GM18870 (cell line): Measurements from ENCODE around the gene SYNE4.

Experiments
- ATAC-seq: cut with Tn5 transposase; IDR thresholded peaks from one replicate; pipeline ENCODE4 v1.9.1; 2021; ENCODE audit warnings: moderate library complexity; ENCODE audit not compliant: unreplicated experiment

The SYNE4 gene

DNA sequence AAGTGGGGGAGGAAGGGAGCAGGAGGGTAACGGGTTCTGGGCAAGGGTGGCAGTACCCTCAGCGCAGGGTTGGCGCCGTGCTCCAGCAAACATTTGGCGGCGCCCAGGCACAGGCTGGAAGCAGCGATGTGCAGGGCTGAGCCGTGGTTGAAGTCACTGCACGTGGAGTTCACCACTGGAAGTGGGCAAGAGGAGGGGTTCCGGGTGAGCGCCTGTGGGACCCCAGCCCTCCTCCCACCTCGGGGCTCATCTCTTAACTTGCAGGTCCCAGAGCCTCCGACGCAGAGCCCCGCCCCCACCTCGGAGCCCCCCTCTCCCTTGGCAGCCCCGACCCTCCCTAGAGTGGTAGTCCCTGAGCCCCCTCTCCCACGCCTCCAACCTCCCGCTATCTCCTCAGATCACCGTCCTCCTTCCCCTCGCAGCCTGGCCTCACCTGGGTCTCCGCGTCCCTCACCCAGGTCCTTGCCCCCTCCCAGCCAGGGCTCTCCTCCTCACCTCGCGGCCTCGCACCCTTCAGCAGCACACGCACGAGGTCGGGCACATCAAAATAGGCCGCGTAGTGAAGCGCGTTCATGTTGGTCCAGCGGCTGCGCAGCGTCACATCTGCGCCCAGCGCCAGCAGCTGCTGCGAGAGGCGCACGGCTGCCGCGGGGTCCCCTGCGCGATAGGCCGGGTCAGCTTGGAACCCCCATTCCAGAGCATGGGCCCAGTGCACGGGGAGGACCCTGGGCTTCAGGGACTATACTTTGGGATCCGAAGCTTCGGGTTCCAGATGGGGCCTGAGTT lies 17.7 kb upstream of the SYNE4 start:
- ATAC-seq = no peak

DNA sequence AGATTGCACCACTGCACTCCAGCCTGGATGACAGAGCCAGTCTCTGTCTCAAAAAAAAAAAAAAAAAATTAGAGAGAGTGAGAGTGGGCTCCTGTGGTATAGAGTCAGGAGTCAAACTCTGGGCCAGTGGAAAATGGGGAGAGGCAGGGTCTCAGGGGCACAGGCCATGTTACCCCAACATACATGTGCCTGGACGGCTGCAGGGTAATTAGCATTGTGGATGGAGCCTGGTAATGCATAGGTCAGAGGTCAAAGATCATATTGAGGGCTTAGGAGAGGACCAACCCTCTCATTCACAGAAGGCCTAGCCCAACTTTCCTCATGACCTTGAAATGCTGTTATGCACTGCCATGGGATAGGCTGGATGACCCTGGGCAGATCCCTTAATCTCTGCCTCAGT lies 16.9 kb upstream of the SYNE4 start:
- no peak for ATAC-seq

DNA sequence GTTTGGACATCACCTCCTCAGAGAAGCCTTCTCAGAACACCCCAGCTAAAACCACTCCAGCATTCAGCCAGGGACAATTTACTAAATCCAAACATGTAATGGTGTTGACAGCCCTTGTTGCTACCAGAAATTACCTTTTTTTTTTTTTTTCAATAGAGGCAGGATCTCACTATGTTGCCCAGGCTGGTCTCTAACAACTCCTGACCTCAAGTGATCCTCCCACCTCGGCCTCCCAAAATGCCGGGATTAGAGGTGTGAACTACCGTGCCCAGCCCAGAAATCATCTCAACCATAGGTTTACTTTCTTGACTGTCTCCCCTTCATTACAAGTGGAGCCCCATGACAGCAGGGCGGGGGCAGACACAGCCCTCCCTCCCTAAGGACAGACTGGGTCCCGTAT lies 14.8 kb upstream of the SYNE4 start:
- no peak for ATAC-seq

DNA sequence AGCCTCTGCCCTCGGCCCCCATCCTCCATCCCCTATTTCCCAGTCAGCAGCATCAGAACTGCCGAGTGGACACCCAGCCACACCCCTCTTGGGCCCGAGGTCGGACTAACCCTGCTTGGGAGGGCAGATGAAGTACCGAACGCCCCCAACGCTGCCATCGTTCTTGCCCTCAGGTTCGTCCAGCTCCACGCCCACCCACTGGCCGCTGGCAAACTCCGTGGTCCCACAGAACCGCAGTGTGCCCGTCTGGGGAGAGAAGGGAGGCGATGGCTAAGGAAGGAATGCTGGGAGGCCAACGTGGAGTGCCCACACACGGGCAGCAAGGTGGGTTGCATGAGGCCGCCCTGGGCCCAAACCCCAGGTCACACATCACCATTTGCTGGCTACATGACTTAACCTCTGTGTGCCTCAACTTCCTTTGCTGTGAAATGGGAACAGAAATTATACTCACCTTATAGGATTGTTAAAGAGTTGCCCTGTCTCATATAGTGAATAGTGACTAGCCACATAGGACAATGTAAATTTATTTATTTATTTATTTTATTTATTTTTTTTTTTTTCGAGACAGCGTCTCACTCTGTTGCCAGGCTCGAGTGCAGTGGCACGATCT lies 10.6 kb upstream of the SYNE4 start:
- ATAC-seq = no peak

DNA sequence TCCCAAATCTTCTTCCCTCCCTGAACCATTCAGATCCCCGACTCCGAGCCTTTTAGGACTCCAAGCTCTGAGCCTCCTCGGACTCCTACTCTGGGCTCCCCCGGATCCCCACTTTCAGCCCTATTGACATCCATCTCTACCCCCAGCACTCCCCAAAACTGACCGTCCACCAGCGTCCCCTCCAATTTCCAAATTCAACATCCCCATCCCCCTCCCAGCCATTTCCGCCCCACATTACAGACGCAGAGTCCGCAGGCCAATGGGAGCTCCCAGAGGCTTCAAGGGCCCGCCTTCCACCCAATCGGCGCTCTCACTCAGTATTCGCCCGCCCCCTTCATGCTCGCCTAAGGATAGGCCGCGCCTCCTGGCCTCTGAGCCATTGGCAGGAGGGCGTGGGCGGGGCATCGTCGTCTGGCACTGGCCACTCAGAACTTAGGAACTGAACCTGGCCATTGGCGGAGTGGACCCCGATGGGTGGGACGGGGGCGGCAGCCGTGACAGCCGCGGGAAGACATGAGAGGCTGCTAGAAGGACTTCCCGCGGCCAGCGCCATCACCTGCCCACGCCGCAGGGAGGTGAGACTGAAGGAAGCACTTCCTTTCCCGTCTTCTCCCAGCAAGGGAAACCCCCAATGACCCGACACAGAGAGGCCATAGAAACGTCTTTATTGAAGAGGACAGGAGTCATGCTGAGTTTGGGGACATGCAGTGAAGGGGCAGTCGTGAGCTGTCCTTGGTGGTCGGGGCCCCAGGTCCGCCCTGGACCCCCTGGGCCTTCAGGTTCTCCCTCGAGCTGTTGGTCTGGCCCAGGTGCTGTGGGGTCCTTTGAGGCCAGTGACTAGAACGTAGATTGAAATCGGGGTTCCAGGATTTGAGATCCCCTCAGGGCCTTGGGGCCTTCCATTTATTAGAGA lies 5.7 kb upstream of the SYNE4 start, which contains the start of gene ALKBH6:
TSS of gene ALKBH6 (minus strand) at position 202 of the 913 bp plus-strand sequence. CDS start 816 bp downstream, outside the sequence.
- ATAC-seq = peak; percentile 89

DNA sequence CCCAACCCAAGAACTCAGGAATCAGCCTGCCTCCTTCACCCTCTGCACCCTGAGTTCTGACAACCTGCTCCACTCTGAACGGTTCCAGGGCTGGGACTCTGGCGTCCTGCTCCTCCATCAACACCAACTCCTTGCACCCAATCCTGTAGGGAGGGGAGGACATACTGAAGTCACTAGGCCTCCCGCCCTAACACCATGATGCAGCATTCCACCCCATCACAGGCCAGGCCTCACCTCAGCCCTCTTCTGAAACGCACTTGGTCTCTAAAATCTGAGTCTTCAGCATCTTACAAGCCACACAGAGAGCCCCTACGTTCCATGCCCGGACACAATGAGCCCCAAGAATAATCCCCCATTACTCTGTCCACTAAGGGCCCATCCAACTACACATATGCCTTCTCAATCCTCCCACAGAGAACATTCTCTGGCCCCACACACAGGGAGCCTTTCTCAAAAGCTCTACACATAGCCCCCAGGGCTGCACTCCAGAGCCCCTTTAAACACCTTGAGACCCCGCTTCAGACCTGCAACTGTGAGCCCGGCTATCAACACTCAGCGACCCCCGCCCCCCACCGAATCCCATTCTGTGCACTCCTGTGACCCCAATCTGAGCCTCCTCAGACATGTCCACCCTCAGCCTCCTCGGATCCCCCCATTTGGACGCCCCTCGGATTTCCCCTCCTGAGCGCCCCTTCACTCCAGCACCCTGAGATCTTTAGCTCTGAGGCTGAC lies 4.8 kb upstream of the SYNE4 start:
- ATAC-seq = no peak

DNA sequence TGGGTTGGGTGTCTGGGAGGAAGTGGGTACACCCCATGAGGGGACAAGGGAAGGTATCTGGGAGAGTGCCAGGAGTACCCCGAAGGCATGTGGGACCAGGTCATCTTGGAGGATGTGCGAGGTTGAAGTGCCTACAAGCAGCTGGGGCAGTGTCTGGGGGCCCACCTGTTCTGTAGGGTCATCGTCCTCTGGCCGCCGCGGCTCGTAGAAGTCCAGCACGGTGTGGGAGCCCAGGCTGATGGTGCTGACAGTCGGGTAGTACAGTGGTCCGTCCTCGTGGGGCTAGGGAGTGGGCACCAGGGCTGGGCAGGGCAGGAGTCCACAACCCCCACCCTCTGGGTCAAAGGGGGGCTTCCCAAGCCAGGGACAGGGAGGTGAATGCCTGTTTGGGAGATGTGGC lies 1.8 kb upstream of the SYNE4 start:
- ATAC-seq = no peak

DNA sequence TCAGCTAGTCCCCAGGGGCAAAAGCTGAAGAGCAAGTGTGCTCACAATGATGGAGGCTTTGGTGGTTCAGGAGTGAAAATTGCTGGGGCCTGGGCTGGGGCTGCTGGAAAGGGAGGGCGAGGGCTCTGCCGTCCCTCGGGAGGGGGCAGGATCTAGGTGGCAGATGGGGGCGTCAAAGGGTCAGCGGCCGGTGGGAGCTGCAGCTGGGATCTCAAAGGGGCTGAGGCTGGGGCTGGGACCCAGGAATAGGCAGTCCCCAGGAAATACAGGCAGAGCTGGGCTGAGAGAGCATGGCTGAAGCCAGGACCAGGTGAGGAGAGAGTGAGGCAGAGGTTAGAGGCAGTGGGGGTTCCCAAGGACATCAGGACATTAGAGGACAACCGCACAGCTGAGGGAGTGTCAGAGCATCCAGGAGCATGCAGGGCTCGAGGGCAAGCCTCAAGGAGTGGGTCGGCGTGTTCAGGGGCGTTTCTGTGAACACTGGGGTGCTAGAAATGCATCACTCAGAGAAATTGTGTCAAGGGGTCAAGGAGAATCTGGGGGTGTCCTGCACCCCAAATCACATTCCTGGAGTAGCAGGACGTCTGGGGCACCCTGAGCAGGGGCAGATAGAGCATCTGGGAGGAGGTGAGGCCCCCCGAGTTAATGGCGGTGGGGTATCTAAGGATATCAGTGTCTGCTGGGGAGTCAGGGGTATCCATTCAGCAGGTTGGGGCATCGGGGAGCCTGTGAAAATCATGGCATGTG lies 1.2 kb upstream of the SYNE4 start:
- ATAC-seq = no peak

DNA sequence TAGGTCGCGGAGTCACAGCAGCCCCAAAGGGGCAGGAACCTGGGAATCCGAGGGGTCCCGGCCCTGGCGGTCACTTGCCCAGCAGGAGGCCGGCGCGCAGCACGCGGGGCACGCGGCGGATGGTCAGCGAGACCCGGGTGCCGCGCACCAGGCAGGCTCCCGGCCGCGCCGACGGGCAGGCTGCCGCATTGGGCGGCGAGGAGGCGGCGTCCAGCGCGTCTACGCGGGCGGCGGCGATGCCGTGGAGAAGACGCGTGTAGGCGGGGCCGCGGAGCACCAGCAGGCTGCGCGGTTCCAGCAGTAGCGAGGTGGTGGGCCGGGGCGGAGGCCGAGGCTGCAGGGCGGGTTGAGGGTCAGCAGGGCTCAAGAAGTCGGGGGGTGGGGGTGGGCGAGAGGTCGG lies 607 bp upstream of the SYNE4 start:
- ATAC-seq = no peak

DNA sequence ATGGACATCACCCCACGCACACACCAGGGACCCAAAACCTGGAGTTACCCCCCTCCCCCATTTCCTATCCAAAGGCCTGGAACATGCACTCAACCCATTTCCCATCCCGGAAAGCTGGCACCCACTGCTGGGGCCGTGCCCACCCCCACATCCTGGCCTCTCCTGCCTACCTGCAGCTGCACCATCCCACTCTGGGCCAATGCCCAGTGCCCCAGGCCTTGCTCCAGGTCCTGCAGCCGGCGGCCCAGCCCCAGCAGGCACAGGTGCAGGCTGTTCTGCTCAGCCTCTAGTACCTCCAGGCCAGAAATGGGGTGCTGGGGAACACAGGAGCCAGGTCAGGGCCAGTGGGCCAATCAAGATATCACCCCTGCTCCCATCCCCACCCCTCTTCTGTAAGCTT lies 1.7 kb downstream of the SYNE4 start:
- no peak for ATAC-seq

DNA sequence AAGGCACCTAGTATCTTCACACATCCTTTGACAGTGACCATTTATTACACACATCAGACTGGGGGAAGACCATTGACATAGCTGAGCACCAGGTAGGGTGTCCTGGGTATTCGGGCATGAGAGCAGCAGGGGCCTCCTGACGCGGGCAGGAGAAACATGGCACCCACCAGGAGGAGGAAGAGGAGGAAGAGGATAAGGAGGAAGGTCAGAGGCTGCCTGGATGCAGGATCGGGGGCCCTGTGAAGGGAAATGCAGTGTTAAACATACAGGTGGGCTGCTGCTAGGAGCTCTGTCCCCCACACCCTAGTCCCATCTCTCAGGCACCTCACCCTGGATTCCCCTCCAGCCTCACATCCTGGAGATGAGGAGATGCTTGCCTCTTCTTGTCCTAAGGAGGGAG lies 5.3 kb downstream of the SYNE4 start:
- ATAC-seq = no peak

DNA sequence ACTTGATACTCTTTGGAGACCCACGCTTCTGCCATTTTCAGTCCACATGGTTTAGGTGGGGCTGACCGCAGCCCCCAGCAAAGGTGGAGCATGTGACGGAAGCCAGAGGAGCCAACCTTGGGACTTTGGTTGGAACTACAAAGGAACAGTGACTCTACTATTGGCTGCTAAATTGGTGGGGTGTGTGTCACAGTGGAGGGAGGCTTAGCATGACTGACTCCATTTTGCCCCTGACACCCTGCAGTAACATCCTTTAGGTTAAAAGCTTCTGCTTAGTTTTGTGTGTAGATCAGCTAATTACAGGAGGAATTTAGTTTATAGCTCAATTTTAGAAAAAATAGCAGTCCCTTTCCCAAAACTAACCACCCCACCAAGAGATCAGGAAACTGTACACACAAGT lies 7.0 kb downstream of the SYNE4 start:
- no peak for ATAC-seq

DNA sequence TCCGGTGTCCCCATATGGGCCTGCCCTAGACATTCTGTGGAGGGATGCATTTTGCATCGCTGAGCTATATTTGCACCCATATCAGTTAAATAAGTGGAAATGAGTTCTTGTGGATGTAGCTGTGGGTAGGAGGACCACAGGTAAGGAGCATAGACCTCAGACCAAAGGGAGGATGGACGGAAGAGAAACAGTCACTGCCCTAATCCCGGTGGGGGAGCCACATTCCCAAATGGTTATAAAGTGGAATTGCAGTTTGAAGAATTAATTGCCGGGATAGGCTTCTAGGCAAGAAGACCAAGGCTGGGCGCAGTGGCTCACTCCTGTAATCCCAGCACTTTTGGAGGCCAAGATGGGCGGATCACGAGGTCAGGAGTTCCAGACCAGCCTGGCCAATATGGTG lies 11.8 kb downstream of the SYNE4 start:
- no peak for ATAC-seq

DNA sequence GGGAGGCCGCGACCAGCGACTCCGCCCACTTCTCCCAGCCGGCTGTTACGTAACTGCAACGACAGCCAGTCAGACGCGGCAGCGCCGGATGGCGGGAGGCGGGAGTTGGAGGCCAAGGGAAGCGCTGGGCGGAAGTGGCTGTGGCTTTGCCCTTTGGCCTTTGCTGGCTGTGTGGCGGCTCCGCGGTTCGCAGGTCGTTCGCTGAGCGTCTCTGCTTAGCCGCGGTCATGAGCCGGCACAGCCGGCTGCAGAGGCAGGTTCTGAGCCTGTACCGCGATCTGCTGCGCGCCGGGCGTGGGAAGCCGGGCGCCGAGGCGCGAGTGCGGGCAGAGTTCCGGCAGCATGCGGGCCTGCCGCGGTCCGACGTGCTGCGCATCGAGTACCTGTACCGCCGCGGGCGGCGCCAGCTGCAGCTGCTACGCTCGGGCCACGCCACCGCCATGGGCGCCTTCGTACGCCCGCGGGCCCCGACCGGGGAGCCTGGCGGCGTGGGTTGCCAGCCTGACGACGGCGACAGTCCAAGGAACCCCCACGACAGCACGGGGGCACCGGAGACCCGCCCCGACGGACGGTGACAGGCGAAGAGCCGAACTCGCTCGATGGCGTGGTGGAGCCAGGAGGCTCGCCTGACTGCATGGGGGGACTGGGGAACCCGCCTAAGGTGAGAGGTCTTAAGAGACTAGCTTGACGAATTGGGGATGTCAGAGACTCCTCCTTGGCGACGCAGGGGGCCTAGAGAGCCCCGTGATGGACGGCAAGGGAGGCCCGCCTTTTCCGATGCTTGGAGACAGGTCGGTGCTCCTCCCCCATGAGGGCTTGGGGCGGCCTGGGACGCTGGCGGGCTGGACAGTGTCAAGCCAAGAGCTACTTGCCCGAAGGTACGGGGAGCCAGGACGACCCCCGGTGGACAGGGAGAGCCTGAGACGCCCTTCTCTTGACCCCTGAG lies 13.3 kb downstream of the SYNE4 start, which contains the start of gene SDHAF1:
TSS of gene SDHAF1 (plus strand) at position 141 of the 946 bp plus-strand sequence. CDS start at position 228, 87 bp downstream.
- peak; percentile 82 for ATAC-seq

DNA sequence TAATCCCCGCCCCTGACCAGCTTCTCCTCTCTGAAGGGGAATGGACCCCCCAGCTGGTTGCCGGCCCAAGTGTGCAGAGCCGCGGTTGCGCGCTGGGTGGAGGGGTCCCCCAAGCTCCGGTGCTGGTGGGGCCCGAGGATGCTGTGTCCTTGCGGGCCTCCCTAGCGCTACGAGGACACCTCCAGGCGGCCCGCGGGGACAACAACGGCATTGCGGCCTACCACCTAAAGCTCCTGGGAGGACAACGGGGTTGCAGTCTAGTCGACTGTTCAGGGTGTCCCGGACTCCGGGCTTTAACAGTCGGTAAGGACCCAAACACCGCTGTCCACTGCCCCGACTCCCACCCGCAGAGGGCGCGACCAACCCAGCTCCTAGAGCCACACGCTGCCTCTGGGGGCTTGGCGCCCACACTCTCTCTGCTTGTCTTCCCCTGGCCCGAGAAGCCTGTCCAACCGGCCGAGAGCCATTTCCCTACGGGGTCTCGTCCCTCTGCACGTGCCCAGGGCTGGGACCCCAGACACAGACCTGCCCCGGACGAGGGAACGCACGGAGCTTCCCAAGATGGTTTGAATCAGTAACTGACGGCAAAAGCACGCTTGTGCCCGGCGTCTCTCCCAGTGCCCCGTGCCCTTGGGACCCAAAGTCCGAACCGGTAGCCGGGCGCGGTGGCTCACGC lies 14.6 kb downstream of the SYNE4 start:
- no peak for ATAC-seq

DNA sequence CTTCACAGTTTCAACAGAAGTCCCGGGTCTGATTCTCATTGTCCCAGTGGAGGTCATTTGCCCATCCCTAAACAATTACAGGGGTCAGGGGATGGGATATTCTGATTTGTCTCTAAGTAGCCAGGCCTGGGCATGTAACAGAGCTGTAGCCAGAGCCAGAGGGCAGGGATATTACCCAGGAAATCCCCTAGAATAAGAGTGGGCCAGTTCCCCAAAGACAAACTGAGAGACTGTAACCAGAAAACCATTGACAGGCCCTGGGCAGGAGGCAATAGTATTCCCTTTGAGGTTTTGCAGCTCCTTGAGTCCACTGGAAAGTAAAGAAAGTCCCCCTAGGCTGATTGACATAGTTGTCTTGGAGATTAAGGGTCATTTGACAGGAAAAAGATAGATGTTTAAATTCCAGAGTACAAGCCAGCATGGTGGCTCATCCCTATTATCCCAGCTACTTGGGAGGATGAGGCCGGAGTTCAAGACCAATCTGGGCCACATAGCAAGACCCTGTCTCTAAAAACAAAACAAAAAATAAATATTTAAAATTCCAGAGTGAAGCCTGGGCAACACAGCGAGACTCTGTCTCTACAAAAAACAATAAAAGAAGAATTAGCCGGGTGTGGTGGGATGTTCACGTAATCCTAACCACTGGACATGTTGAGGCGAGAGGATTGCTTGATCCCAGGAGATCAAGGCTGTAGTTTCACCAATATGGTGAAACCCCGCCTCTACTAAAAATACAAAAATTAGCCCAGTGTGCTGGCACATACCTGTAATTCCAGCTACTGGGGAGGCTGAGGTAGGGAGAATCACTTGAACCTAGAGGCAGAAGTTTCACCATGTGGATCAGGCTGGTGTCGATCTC lies 15.5 kb downstream of the SYNE4 start:
- ATAC-seq = no peak

DNA sequence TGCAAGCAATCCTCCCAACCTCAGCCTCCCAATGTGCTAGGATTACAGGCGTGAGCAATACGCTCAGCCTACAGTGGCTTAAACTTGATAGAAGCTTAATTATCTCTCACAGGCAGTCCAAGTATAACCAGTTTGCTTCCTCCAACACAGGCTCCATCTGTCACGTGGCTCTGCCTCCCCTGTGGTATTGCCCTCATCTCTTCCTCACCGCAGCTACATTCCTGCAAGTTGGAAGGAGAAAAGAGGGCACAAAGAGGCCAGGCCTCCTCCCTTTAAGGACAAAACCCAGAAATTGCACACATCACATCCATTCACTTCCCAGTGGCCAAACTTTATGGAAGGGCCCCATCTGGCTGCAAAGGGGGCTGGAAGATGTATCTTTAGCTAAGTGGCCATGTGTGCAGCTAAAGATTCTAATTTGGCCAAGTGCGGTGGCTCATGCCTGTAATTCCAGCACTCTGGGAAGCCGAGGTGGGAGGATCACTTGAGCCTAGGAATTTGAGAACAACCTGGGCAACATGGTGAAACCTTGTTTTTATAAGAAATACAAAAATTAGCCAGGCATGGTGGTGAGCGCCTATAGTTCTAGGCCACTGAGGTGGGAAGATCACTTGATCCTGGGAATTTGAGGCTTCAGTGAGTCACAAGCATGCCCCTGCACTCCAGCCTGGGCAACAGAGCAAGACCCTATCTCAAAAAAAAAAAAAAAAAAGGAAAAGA lies 16.7 kb downstream of the SYNE4 start:
- no peak for ATAC-seq
